Measurements from ENCODE around the gene DNAJC6. TPM values are rescaled to one million over a fixed set of nuclear protein-coding genes. Genes with fewer than 3 reads are reported as not detected.

DNAJC6 gene
- total RNA-seq, 1 donor from 2014 or later, result 21.9 TPM

DNA sequence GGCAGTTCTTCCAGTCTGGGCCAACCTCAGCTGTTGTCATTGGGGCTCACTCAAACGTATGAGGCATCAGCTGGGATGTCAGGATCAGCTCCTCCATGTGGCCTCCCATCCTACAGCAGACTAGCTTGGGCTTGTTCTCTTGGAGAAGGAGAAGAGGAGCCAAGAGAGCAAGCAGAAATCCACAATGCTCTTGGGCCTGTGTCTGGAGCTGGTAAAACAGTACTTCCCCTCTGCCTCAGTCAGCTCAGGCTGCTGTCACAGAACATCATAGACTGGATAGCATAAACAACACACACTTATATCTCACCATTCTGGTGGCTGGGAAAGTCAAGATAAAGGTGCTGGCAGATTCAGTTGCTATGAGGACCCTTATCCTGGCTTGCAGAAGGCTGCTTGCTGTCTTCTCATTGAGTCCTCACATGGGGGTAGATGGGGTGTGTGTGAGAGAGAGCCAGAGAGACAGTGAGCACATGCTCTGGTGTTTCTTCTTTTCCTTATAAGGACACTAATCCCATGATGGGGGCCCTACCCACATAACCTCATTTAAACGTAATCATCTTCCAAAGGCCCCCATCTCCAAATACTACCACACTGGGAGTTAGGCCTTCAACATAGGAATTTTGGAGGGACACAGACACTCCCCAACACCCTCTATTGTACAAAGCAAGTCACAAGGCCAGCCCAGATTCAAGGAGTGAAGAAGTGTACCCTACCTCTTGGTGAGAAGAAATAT is 16.3 kb upstream of the DNAJC6 start:
- Mint-ChIP-seq H3K36me3 (no peaks in the 10 kb centered on the region), H3K27me3 (ENCODE audit: insufficient read depth, low read depth) (peaks cover 2% of the 10 kb centered on the region), H3K27ac (peak overlapping the region; percentile 76), H3K4me1 (no peaks in the 10 kb centered on the region), H3K4me3 (no peak overlapping the region), H3K9me3 (no peaks in the 10 kb centered on the region)
- Histone ChIP-seq H3K27me3 (no peaks in the 10 kb centered on the region), H2AFZ (replicated peaks) (no peak overlapping the region), H3K4me2 (no peak overlapping the region), H3K4me3 (no peak overlapping the region), H3K9me3 (ENCODE audit: low read depth) (no peaks in the 10 kb centered on the region), H3K79me2 (ENCODE audit: low read depth) (no peaks in the 10 kb centered on the region), H3K27ac (no peak overlapping the region), H3K9ac (no peak overlapping the region), H4K20me1 (ENCODE audit: low read depth) (no peaks in the 10 kb centered on the region), H3K4me1 (no peaks in the 10 kb centered on the region), H3K36me3 (no peaks in the 10 kb centered on the region), H3F3A (ENCODE audit: low read depth) (no peaks in the 10 kb centered on the region)
- no peak for DNase-seq (ENCODE audit: low spot score)
- TF ChIP-seq, protein P1, sequence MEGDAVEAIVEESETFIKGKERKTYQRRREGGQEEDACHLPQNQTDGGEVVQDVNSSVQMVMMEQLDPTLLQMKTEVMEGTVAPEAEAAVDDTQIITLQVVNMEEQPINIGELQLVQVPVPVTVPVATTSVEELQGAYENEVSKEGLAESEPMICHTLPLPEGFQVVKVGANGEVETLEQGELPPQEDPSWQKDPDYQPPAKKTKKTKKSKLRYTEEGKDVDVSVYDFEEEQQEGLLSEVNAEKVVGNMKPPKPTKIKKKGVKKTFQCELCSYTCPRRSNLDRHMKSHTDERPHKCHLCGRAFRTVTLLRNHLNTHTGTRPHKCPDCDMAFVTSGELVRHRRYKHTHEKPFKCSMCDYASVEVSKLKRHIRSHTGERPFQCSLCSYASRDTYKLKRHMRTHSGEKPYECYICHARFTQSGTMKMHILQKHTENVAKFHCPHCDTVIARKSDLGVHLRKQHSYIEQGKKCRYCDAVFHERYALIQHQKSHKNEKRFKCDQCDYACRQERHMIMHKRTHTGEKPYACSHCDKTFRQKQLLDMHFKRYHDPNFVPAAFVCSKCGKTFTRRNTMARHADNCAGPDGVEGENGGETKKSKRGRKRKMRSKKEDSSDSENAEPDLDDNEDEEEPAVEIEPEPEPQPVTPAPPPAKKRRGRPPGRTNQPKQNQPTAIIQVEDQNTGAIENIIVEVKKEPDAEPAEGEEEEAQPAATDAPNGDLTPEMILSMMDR (IDR thresholded peaks at IDR 0.05), result no peak
- no peak for TF ChIP-seq EZH2 (IDR thresholded peaks at IDR 0.05)
- no peak for TF ChIP-seq EZH2phosphoT487 (IDR thresholded peaks at IDR 0.05)

DNA sequence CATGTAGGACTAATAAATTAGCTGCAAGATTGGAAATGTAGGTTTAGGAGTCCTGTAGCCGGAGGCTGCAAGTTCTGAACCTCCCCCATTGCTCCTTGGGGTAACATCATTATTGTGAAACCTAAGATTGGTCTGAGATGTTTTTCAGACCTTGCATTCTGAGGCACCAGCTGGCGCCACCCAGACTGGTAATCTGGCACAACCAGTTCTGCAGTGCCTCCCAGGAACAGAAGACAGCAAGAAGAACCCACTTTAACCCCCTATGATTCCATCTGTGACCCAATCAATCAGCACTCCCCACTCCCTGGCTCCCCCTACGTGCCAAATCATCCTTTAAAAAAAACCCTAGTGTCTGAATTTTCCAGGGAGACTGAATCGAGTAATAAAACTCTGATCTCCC is 11.6 kb upstream of the DNAJC6 start:
- no peaks in the 10 kb centered on the region for H3K27me3 Mint-ChIP-seq (ENCODE audit: insufficient read depth, low read depth)
- H3K4me1 Mint-ChIP-seq, result no peaks in the 10 kb centered on the region
- Histone ChIP-seq H3K4me1 (no peaks in the 10 kb centered on the region), H2AFZ (replicated peaks) (no peak overlapping the region), H3K9ac (no peak overlapping the region), H3K27me3 (no peaks in the 10 kb centered on the region), H3K79me2 (ENCODE audit: low read depth) (no peaks in the 10 kb centered on the region), H3K4me3 (no peak overlapping the region), H4K20me1 (ENCODE audit: low read depth) (no peaks in the 10 kb centered on the region), H3K4me2 (no peak overlapping the region), H3K27ac (no peak overlapping the region), H3K9me3 (ENCODE audit: low read depth) (no peaks in the 10 kb centered on the region), H3K36me3 (no peaks in the 10 kb centered on the region), H3F3A (ENCODE audit: low read depth) (no peaks in the 10 kb centered on the region)
- TF ChIP-seq EZH2phosphoT487 (IDR thresholded peaks at IDR 0.05) (no peak), EZH2 (IDR thresholded peaks at IDR 0.05) (no peak)
- TF ChIP-seq, protein P1 (IDR thresholded peaks at IDR 0.05), result no peak
- H3K4me3 Mint-ChIP-seq, result no peak overlapping the region
- no peaks in the 10 kb centered on the region for H3K36me3 Mint-ChIP-seq
- H3K9me3 Mint-ChIP-seq, result no peaks in the 10 kb centered on the region
- DNase-seq (ENCODE audit: low spot score), result no peak
- no peak overlapping the region for H3K27ac Mint-ChIP-seq

DNA sequence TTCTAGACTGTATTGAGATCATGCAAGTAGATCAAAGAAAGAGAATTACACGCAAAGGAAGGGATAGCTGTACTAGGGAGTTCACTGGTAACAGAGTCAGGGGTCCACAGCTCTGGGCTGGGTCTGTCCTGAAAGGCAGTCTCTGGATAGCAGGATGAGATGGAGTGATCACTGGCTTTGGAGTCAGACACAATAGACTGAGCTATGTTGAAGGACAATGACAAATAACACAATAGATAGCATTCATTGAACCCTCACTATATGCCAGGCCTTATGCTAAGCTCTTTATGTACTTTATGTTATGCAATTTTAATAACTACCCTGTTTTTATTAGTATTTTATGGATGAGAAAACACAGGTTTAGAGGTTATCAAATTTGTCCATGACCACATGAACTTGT is 10.0 kb upstream of the DNAJC6 start:
- no peak for DNase-seq (ENCODE audit: low spot score)
- Histone ChIP-seq H3K79me2 (ENCODE audit: low read depth) (no peaks in the 10 kb centered on the region), H3K4me1 (no peaks in the 10 kb centered on the region), H3K9ac (no peak overlapping the region), H3K4me3 (no peak overlapping the region), H3K27me3 (no peaks in the 10 kb centered on the region), H3K36me3 (no peaks in the 10 kb centered on the region), H4K20me1 (ENCODE audit: low read depth) (no peaks in the 10 kb centered on the region), H3F3A (ENCODE audit: low read depth) (no peaks in the 10 kb centered on the region), H3K9me3 (ENCODE audit: low read depth) (no peaks in the 10 kb centered on the region), H2AFZ (replicated peaks) (no peak overlapping the region), H3K27ac (no peak overlapping the region), H3K4me2 (no peak overlapping the region)
- TF ChIP-seq EZH2phosphoT487 (IDR thresholded peaks at IDR 0.05) (no peak), EZH2 (IDR thresholded peaks at IDR 0.05) (no peak)
- TF ChIP-seq, protein P1 (IDR thresholded peaks at IDR 0.05), result no peak
- Mint-ChIP-seq H3K27me3 (ENCODE audit: insufficient read depth, low read depth) (no peaks in the 10 kb centered on the region), H3K36me3 (no peaks in the 10 kb centered on the region), H3K27ac (no peak overlapping the region), H3K9me3 (no peaks in the 10 kb centered on the region), H3K4me1 (no peaks in the 10 kb centered on the region), H3K4me3 (no peak overlapping the region)

Data from neural progenitor cell (in vitro differentiated cells).